KMS-11 (cell line): Measurements from ENCODE around the gene CPZ.

Experiments
- H2AFZ ChIP-seq: fragments of 200-600 bp; sonication (generic); 2 replicates; pipeline ENCODE4 v1.6.1; 2016; ENCODE audit warnings: antibody characterized with exemption, mixed run types, low read depth
- H3K27ac ChIP-seq: fragments of 200-600 bp; sonication (generic); 2 replicates; pipeline ENCODE4 v1.6.1; 2016; ENCODE audit warnings: mild to moderate bottlenecking, mixed run types
- H3K27me3 ChIP-seq: fragments of 200-600 bp; sonication (generic); 2 replicates; pipeline ENCODE4 v1.6.1; 2017; ENCODE audit warnings: mild to moderate bottlenecking, low read depth, mixed run types, moderate library complexity; ENCODE audit not compliant: insufficient read depth
- H3K36me3 ChIP-seq: fragments of 200-600 bp; sonication (generic); 2 replicates; pipeline ENCODE4 v1.6.1; 2017; ENCODE audit warnings: mild to moderate bottlenecking, mixed run types; ENCODE audit not compliant: insufficient read depth
- H3K4me1 ChIP-seq: fragments of 200-600 bp; sonication (generic); 2 replicates; pipeline ENCODE4 v1.6.1; 2016; ENCODE audit warnings: mild to moderate bottlenecking, low read depth, mixed run types; ENCODE audit not compliant: poor library complexity, severe bottlenecking
- H3K4me2 ChIP-seq: fragments of 200-600 bp; sonication (generic); 2 replicates; pipeline ENCODE4 v1.7.0; 2016; ENCODE audit warnings: mild to moderate bottlenecking, mixed run types
- H3K4me3 ChIP-seq: fragments of 200-600 bp; sonication (generic); IDR thresholded peaks from 2 replicates; pipeline ENCODE4 v1.6.1; 2017; ENCODE audit warnings: low read depth, low read length, mixed read lengths; ENCODE audit not compliant: insufficient read depth
- H3K79me2 ChIP-seq: fragments of 200-600 bp; sonication (generic); 2 replicates; pipeline ENCODE4 v1.6.1; 2016; ENCODE audit warnings: low read depth, mixed run types; ENCODE audit not compliant: insufficient read depth
- H3K9ac ChIP-seq: fragments of 200-600 bp; sonication (generic); 2 replicates; pipeline ENCODE4 v1.6.1; 2016; ENCODE audit warnings: mild to moderate bottlenecking, mixed run types
- H4K20me1 ChIP-seq: fragments of 200-600 bp; sonication (generic); 2 replicates; pipeline ENCODE4 v1.6.1; 2016; ENCODE audit warnings: mild to moderate bottlenecking, mixed run types; ENCODE audit not compliant: insufficient read depth
- CTCF ChIP-seq: fragments of 200-600 bp; sonication (generic); conservative IDR thresholded peaks from 2 replicates; pipeline ENCODE4 v1.6.1; 2017; ENCODE audit warnings: low read depth, mild to moderate bottlenecking, antibody characterized with exemption, low read length, moderate library complexity, mixed read lengths

Gene CPZ

GRCh38 chr4:8564595-8564994 lies 28.0 kb upstream of the CPZ start:
- H3K4me1 ChIP-seq, result no peaks in the 10 kb centered on the region
- no peak overlapping the region for H2AFZ ChIP-seq
- no peaks in the 10 kb centered on the region for H4K20me1 ChIP-seq
- H3K27ac ChIP-seq, result no peak overlapping the region
- no peaks in the 10 kb centered on the region for H3K27me3 ChIP-seq
- H3K4me3 ChIP-seq, result no peak overlapping the region
- H3K4me2 ChIP-seq, result no peak overlapping the region
- no peaks in the 10 kb centered on the region for H3K36me3 ChIP-seq
- no peaks in the 10 kb centered on the region for H3K79me2 ChIP-seq
- TF ChIP-seq CTCF, result no peak
- no peak overlapping the region for H3K9ac ChIP-seq

GRCh38 chr4:8568068-8568668 lies 24.4 kb upstream of the CPZ start:
- no peak overlapping the region for H3K4me2 ChIP-seq
- no peak overlapping the region for H3K9ac ChIP-seq

GRCh38 chr4:8570201-8570600 lies 22.4 kb upstream of the CPZ start:
- no peak overlapping the region for H3K4me3 ChIP-seq

More at GRCh38 chr4:8568068-8568668, 24.4 kb upstream of the CPZ start:
- Histone ChIP-seq H3K27ac (no peak overlapping the region), H2AFZ (no peak overlapping the region), H3K4me1 (no peaks in the 10 kb centered on the region), H3K27me3 (no peaks in the 10 kb centered on the region), H4K20me1 (no peaks in the 10 kb centered on the region), H3K4me3 (no peak overlapping the region), H3K36me3 (no peaks in the 10 kb centered on the region), H3K79me2 (no peaks in the 10 kb centered on the region)
- no peak for TF ChIP-seq CTCF

GRCh38 chr4:8571702-8572685 lies 20.6 kb upstream of the CPZ start:
- Histone ChIP-seq H3K27ac (no peak overlapping the region), H3K4me2 (no peak overlapping the region), H3K36me3 (no peaks in the 10 kb centered on the region), H2AFZ (no peak overlapping the region), H3K27me3 (no peaks in the 10 kb centered on the region), H3K79me2 (no peaks in the 10 kb centered on the region), H3K4me3 (no peak overlapping the region), H3K4me1 (no peaks in the 10 kb centered on the region), H4K20me1 (no peaks in the 10 kb centered on the region), H3K9ac (no peak overlapping the region)
- TF ChIP-seq CTCF, result no peak

More at GRCh38 chr4:8570201-8570600, 22.4 kb upstream of the CPZ start:
- H4K20me1 ChIP-seq, result no peaks in the 10 kb centered on the region
- no peak overlapping the region for H3K27ac ChIP-seq
- no peak for TF ChIP-seq CTCF
- no peak overlapping the region for H3K4me2 ChIP-seq
- H2AFZ ChIP-seq, result no peak overlapping the region
- no peak overlapping the region for H3K9ac ChIP-seq
- H3K27me3 ChIP-seq, result no peaks in the 10 kb centered on the region
- H3K36me3 ChIP-seq, result no peaks in the 10 kb centered on the region
- no peaks in the 10 kb centered on the region for H3K79me2 ChIP-seq
- H3K4me1 ChIP-seq, result no peaks in the 10 kb centered on the region
